HepG2 (cell line): Measurements from ENCODE around the gene PHF8. TPM values are rescaled to one million over a fixed set of nuclear protein-coding genes. Genes with fewer than 3 reads are reported as not detected.
A peak's percentile ranks its signal among the peaks of the same experiment; 100 is the strongest.

Source experiments
- ATAC-seq: fragments of 200-7000 bp; cut with Tn5 transposase; 3 replicates; pipeline ENCODE4 v1.9.1; 2020; ENCODE audit warnings: mild to moderate bottlenecking, moderate library complexity
- BruUV-seq: library from RNA; stranded (reverse); fragments of 400-500 nt; replicated peaks from 2 replicates; lab custom pipeline; 2021; lab: Mats Ljungman, UMichigan
- CTCF ChIA-PET: fragments of 300-600 bp; formaldehyde crosslinking; extraction: SDS; loops from one replicate; lab custom pipeline; 2021; ENCODE audit warnings: low total read pairs, inconsistent platforms, low intra/inter-chr PET ratio; lab: Yijun Ruan, JAX
- POLR2A ChIA-PET: fragments of 350-600 bp; sonication (Branson Sonifier 250); formaldehyde crosslinking; loops from one replicate; lab custom pipeline; 2020; ENCODE audit warnings: antibody characterized with exemption, inconsistent platforms; lab: Yijun Ruan, JAX
- DNase-seq: peaks from one replicate; pipeline ENCODE4 v3.0.0-alpha.2; 2015; ENCODE audit warnings: low spot score
- FAIRE-seq: peaks from 3 replicates; lab custom pipeline; 2011; peaks lifted over from hg19 to GRCh38; lab: Jason Lieb, UNC
- H2AFZ ChIP-seq: one replicate; pipeline ENCODE4 v1.6.1; 2011; ENCODE audit warnings: low read length, inconsistent platforms
- H3K27ac ChIP-seq: fragments of 300-600 bp; 3 replicates; pipeline ENCODE4 v1.8.0; 2011; ENCODE audit warnings: mixed run types, mild to moderate bottlenecking, mixed read lengths, low read length, inconsistent platforms; ENCODE audit not compliant: insufficient read depth; ENCODE audit errors: extremely low read length
- H3K27me3 ChIP-seq, 2 experiments: fragments of 200-600 bp in 1 of 2; 2 replicates in 1 of 2; 3 replicates in 1 of 2; pipeline versions ENCODE4 v1.6.0 to v1.8.0; 2011; ENCODE audit warnings: low read length in 2 of 2, mild to moderate bottlenecking in 2 of 2, moderate library complexity in 2 of 2, inconsistent platforms in 1 of 2; ENCODE audit not compliant: insufficient read depth in 2 of 2, control insufficient read depth in 1 of 2
- H3K36me3 ChIP-seq, 2 experiments: fragments of 200-600 bp in 1 of 2; replicated peaks in 1 of 2; 2 replicates in 1 of 2; 3 replicates in 1 of 2; pipeline versions ENCODE4 v1.5.1 to v1.8.0; 2011; ENCODE audit warnings: low read length in 2 of 2, inconsistent platforms in 1 of 2; ENCODE audit not compliant: insufficient read depth in 2 of 2, control insufficient read depth in 1 of 2
- H3K4me1 ChIP-seq: 2 replicates; pipeline ENCODE4 v1.5.1; 2012; ENCODE audit warnings: low read length, inconsistent platforms; ENCODE audit not compliant: insufficient read depth
- H3K4me2 ChIP-seq: 2 replicates; pipeline ENCODE4 v1.6.0; 2011; ENCODE audit warnings: low read depth, low read length, inconsistent platforms
- H3K4me3 ChIP-seq, 3 experiments: fragments of 200-600 bp in 1 of 3; sonication (generic), shearing (Covaris generic) in 1 of 3; replicated peaks in 1 of 3; 2 replicates each; pipeline ENCODE4 v1.5.1; 2011 to 2016; ENCODE audit warnings: low read length in 3 of 3, inconsistent platforms in 2 of 3, low read depth in 2 of 3, mild to moderate bottlenecking in 2 of 3, control low read depth in 1 of 3, mixed read lengths in 1 of 3; ENCODE audit not compliant: insufficient read depth in 1 of 3
- H3K79me2 ChIP-seq: one replicate; pipeline ENCODE4 v1.6.1; 2011; ENCODE audit warnings: low read length, inconsistent platforms; ENCODE audit not compliant: insufficient read depth
- H3K9ac ChIP-seq: 2 replicates; pipeline ENCODE4 v1.6.0; 2011; ENCODE audit warnings: mild to moderate bottlenecking, low read depth, low read length, inconsistent platforms; ENCODE audit not compliant: insufficient read depth
- H3K9me3 ChIP-seq: 2 replicates; pipeline ENCODE4 v1.5.1; 2012; ENCODE audit warnings: mild to moderate bottlenecking, low read length
- H4K20me1 ChIP-seq: 2 replicates; pipeline ENCODE4 v1.6.0; 2011; ENCODE audit warnings: inconsistent platforms, mild to moderate bottlenecking, low read length, moderate library complexity; ENCODE audit not compliant: insufficient read depth
- NCOA2 ChIP-seq: sonication (generic); formaldehyde crosslinking; IDR thresholded peaks from 2 replicates; pipeline ENCODE4 v1.8.0; 2022; ENCODE audit warnings: inconsistent platforms
- NR2F6 ChIP-seq, 2 experiments: IDR thresholded peaks; 2 replicates each; pipeline ENCODE4 v1.6.1; 2016; ENCODE audit warnings: antibody characterized with exemption in 1 of 2, mild to moderate bottlenecking in 1 of 2
- PHF21A ChIP-seq: sonication (generic); formaldehyde crosslinking; IDR thresholded peaks from 2 replicates; pipeline ENCODE4 v1.5.0; 2020; ENCODE audit warnings: mild to moderate bottlenecking, missing genetic modification reagents
- POLR2G ChIP-seq: fragments of 200-400 bp; formaldehyde crosslinking; IDR thresholded peaks from 2 replicates; pipeline ENCODE4 v1.6.1; 2018; ENCODE audit warnings: mild to moderate bottlenecking, low read depth, low read length, moderate library complexity
- RARA ChIP-seq: IDR thresholded peaks from 2 replicates; pipeline ENCODE4 v1.6.1; 2016; ENCODE audit warnings: missing genetic modification reagents, missing compliant biosample characterization
- SKI ChIP-seq: fragments of 450-650 bp; IDR thresholded peaks from one replicate; pipeline ENCODE4 v1.6.1; 2018; ENCODE audit warnings: mild to moderate bottlenecking; ENCODE audit not compliant: partially characterized antibody
- SOX13 ChIP-seq, 3 experiments: fragments of 450-650 bp in 1 of 3; sonication (generic) in 1 of 3; formaldehyde crosslinking in 1 of 3; IDR thresholded peaks in 2 of 3; conservative IDR thresholded peaks in 1 of 3; 2 replicates each; pipeline versions ENCODE4 v1.5.0 to v1.6.1; 2016 to 2020; ENCODE audit warnings: antibody characterized with exemption in 1 of 3, mild to moderate bottlenecking in 1 of 3, missing compliant biosample characterization in 1 of 3, missing genetic modification reagents in 1 of 3, moderate library complexity in 1 of 3
- U2AF1 ChIP-seq: fragments of 200-400 bp; formaldehyde crosslinking; optimal IDR thresholded peaks from 2 replicates; pipeline ENCODE3; 2017; ENCODE audit warnings: mild to moderate bottlenecking, low read depth, low read length
- XRCC5 ChIP-seq: fragments of 200-400 bp; formaldehyde crosslinking; optimal IDR thresholded peaks from 2 replicates; pipeline ENCODE3; 2017; ENCODE audit warnings: mild to moderate bottlenecking, low read length
- ZNF703 ChIP-seq: sonication (generic); formaldehyde crosslinking; IDR thresholded peaks from 2 replicates; pipeline ENCODE4 v1.5.1; 2020; ENCODE audit warnings: missing genetic modification reagents, mild to moderate bottlenecking, moderate library complexity, borderline replicate concordance
- WGBS: methylation state at CpG from one replicate; pipeline ENCODE4 v1.1.6; 2017; ENCODE audit warnings: low lambda C conversion rate; 5-methylcytosine and 5-hydroxymethylcytosine counted together
- in situ Hi-C: cut with HindIII; loops from 2 replicates; pipeline ENCODE4 v1.10.0; 2017; ENCODE audit warnings: low pct_unique_long_range_greater_than_20kb; ENCODE audit not compliant: extremely low pct_ligation_motif_present
- intact Hi-C: fragments of 100-400 bp; cut with micrococcal nuclease; formaldehyde crosslinking; loops from one replicate; pipeline ENCODE4 v1.10.0; 2022; ENCODE audit not compliant: unreplicated experiment
- polyA plus RNA-seq, 8 experiments: library from polyadenylated mRNA; depleted of rRNA in 3 of 8; stranded (reverse) in 7 of 8; unstranded in 1 of 8; fragments of >200 nt; fragmentation: Illumina TruSeq in 4 of 8; extraction: Trizol in 4 of 8; gene quantifications; 2 replicates each; pipeline versions ENCODE4 v1.2.1 to v1.2.3, GENCODE V29; 2011 to 2016; ENCODE audit warnings: low read depth in 4 of 8, missing spikeins in 1 of 8, mixed read lengths in 1 of 8; ENCODE audit not compliant: insufficient read depth in 1 of 8
- total RNA-seq, 5 experiments: library from RNA; depleted of rRNA; stranded (reverse); fragments of >200 nt; fragmentation: Illumina TruSeq; extraction: Trizol; gene quantifications; 2 replicates each; pipeline ENCODE4 v1.2.3, GENCODE V29; 2016; ENCODE audit warnings: low read depth in 1 of 5
- TF ChIP-seq, protein P1 (sequence below): IDR thresholded peaks from 2 replicates; pipeline ENCODE4 v1.6.1; 2016; ENCODE audit warnings: low read depth, missing genetic modification reagents, missing compliant biosample characterization
- TF ChIP-seq, protein P2 (sequence below): sonication (generic); formaldehyde crosslinking; IDR thresholded peaks from 2 replicates; pipeline ENCODE4 v1.4.0; 2020; ENCODE audit warnings: mild to moderate bottlenecking, missing genetic modification reagents
- TF ChIP-seq, protein P3 (sequence below): sonication (generic); formaldehyde crosslinking; IDR thresholded peaks from 2 replicates; pipeline ENCODE4 v1.4.0; 2020; ENCODE audit warnings: missing genetic modification reagents

Gene PHF8
- total and polyA plus RNA-seq, 2 of the 13 experiments (the other 11 are each of a cell fraction or from before 2014, with no cell fraction given): 15.5 to 19.1 TPM

DNA sequence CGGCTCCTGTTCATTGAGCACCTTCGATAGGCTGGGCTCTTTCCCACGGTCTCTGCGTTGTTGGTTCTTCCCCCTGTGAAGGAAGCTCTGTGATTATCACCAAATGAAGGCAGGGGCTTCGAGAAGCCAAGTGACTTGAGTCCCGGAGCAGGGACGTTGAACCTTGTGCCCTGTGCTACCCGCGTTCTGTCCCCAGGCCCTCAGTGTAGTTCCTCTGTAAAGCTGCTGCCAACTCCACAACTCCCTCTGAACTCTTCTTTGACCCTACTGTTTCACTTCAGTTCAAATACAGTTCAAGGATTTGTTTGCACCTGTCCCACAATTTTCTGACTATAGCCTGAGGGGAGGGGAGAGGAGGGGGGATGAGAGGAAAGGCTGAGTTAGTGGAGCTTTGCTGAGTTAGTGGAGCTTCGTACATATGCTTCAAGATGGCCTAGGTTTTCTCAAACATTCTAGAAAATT, 635 bp upstream of the PHF8 start:
- WGBS: 0% methylated on average over 1 of the region's 10 CpGs
- Histone ChIP-seq H3K79me2 (peaks cover 12% of the 10 kb centered on the region), H3K9ac (peak overlapping the region; percentile 91), H4K20me1 (no peaks in the 10 kb centered on the region), H3K27ac (peak overlapping the region; percentile 99), H3K4me1 (peaks cover 53% of the 10 kb centered on the region), H3K4me2 (peak overlapping the region; percentile 79), H3K9me3 (no peaks in the 10 kb centered on the region), H3K36me3 (peaks cover 0 to 4% of the 10 kb centered on the region in 2 experiments; a peak in 1 of 5 replicates), H3K27me3 (no peaks in the 10 kb centered on the region), H2AFZ (no peak overlapping the region), H3K4me3 (peak overlapping the region; percentile 59 to 79 (median 79); a peak in 5 of 6 replicates)
- BruUV-seq: TSS peak; percentile 95
- POLR2A ChIA-PET: interaction anchor here (0.9 to 3.1 kb wide), 10 partner anchors 12 to 395 kb away, joined by 3 to 23 read pairs (median 4); partner anchors contain the start of genes FAM120C, HUWE1 and TSR2
- intact Hi-C loops: loop anchor here (10.0 kb wide), 2 partner anchors 50 to 140 kb away; partner anchors contain the start of gene FAM120C
- CTCF ChIA-PET: no interaction called here
- ATAC-seq (peak; percentile 47), DNase-seq (peak; percentile 84), FAIRE-seq (peak; percentile 44)
- in situ Hi-C loops: loop anchor here (5.0 kb wide), 1 partner anchor 137 kb away; the partner anchor contains the start of gene FAM120C
- TF ChIP-seq POLR2G: peak; percentile 55; the same call in 1 of the 2 replicates
- TF ChIP-seq U2AF1: no peak
- 0 out of 2 replicates have a peak, but pooled peaks have one; percentile 19 for TF ChIP-seq PHF21A (CRISPR knock-in tag)
- TF ChIP-seq, protein P1, sequence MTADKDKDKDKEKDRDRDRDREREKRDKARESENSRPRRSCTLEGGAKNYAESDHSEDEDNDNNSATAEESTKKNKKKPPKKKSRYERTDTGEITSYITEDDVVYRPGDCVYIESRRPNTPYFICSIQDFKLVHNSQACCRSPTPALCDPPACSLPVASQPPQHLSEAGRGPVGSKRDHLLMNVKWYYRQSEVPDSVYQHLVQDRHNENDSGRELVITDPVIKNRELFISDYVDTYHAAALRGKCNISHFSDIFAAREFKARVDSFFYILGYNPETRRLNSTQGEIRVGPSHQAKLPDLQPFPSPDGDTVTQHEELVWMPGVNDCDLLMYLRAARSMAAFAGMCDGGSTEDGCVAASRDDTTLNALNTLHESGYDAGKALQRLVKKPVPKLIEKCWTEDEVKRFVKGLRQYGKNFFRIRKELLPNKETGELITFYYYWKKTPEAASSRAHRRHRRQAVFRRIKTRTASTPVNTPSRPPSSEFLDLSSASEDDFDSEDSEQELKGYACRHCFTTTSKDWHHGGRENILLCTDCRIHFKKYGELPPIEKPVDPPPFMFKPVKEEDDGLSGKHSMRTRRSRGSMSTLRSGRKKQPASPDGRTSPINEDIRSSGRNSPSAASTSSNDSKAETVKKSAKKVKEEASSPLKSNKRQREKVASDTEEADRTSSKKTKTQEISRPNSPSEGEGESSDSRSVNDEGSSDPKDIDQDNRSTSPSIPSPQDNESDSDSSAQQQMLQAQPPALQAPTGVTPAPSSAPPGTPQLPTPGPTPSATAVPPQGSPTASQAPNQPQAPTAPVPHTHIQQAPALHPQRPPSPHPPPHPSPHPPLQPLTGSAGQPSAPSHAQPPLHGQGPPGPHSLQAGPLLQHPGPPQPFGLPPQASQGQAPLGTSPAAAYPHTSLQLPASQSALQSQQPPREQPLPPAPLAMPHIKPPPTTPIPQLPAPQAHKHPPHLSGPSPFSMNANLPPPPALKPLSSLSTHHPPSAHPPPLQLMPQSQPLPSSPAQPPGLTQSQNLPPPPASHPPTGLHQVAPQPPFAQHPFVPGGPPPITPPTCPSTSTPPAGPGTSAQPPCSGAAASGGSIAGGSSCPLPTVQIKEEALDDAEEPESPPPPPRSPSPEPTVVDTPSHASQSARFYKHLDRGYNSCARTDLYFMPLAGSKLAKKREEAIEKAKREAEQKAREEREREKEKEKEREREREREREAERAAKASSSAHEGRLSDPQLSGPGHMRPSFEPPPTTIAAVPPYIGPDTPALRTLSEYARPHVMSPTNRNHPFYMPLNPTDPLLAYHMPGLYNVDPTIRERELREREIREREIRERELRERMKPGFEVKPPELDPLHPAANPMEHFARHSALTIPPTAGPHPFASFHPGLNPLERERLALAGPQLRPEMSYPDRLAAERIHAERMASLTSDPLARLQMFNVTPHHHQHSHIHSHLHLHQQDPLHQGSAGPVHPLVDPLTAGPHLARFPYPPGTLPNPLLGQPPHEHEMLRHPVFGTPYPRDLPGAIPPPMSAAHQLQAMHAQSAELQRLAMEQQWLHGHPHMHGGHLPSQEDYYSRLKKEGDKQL: 0 out of 2 replicates have a peak, but pooled peaks have one; percentile 29
- TF ChIP-seq SOX13 (IDR thresholded peaks at IDR 0.05): no peak
- peak in 1 of 2 experiments; percentile 24; a peak in 1 of 4 replicates for TF ChIP-seq SOX13 (CRISPR knock-in tag; conservative IDR thresholded peaks at IDR 0.05 in 1 of 2, IDR thresholded peaks at IDR 0.05 in 1 of 2)
- TF ChIP-seq SKI: peak; percentile 2
- TF ChIP-seq RARA (CRISPR knock-in tag): peak; percentile 95
- TF ChIP-seq NCOA2 (CRISPR knock-in tag): peak; percentile 19; the same call in 1 of the 2 replicates
- TF ChIP-seq XRCC5: no peak
- 0 out of 2 replicates have a peak, but pooled peaks have one; percentile 40 for TF ChIP-seq ZNF703
- no peak for TF ChIP-seq NR2F6 (IDR thresholded peaks at IDR 0.05)
- peak; percentile 40; the same call in 1 of the 2 replicates for TF ChIP-seq NR2F6 (CRISPR knock-in tag; IDR thresholded peaks at IDR 0.05)
- TF ChIP-seq, protein P2, sequence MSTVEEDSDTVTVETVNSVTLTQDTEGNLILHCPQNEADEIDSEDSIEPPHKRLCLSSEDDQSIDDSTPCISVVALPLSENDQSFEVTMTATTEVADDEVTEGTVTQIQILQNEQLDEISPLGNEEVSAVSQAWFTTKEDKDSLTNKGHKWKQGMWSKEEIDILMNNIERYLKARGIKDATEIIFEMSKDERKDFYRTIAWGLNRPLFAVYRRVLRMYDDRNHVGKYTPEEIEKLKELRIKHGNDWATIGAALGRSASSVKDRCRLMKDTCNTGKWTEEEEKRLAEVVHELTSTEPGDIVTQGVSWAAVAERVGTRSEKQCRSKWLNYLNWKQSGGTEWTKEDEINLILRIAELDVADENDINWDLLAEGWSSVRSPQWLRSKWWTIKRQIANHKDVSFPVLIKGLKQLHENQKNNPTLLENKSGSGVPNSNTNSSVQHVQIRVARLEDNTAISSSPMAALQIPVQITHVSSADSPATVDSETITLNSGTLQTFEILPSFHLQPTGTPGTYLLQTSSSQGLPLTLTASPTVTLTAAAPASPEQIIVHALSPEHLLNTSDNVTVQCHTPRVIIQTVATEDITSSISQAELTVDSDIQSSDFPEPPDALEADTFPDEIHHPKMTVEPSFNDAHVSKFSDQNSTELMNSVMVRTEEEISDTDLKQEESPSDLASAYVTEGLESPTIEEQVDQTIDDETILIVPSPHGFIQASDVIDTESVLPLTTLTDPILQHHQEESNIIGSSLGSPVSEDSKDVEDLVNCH (CRISPR knock-in tag): no peak
- TF ChIP-seq, protein P3, sequence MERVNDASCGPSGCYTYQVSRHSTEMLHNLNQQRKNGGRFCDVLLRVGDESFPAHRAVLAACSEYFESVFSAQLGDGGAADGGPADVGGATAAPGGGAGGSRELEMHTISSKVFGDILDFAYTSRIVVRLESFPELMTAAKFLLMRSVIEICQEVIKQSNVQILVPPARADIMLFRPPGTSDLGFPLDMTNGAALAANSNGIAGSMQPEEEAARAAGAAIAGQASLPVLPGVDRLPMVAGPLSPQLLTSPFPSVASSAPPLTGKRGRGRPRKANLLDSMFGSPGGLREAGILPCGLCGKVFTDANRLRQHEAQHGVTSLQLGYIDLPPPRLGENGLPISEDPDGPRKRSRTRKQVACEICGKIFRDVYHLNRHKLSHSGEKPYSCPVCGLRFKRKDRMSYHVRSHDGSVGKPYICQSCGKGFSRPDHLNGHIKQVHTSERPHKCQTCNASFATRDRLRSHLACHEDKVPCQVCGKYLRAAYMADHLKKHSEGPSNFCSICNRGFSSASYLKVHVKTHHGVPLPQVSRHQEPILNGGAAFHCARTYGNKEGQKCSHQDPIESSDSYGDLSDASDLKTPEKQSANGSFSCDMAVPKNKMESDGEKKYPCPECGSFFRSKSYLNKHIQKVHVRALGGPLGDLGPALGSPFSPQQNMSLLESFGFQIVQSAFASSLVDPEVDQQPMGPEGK (CRISPR knock-in tag): 0 out of 2 replicates have a peak, but pooled peaks have one; percentile 2
